T47D (cell line): Measurements from ENCODE around the gene RHBDL3.
"Not testable (repeated sequence)": the region's sequence is repeated elsewhere in the genome, so short reads cannot be mapped to it uniquely, and the experiment has no call there.

Source experiments
- DNase-seq, 2 experiments: peaks; one replicate each; pipeline versions ENCODE4 v3.0.0 to v3.0.0-alpha.2; 2011 to 2012; ENCODE audit warnings: low read depth in 1 of 2, low spot score in 1 of 2
- JUND ChIP-seq: IDR thresholded peaks from 2 replicates; pipeline ENCODE4 v1.6.1; 2012; ENCODE audit warnings: low read depth
- in situ Hi-C: cut with HindIII; loops from 2 replicates; pipeline ENCODE4 v1.10.0; 2016; ENCODE audit warnings: low sequenced_read_pairs, low pct_unique_long_range_greater_than_20kb

The RHBDL3 gene

GRCh38 chr17:32350666-32351418, 85.2 kb downstream of the RHBDL3 start:
- TF ChIP-seq JUND: no peak
- in situ Hi-C loops: no loop called here
- peak in 1 of 2 experiments; percentile 62 for DNase-seq

GRCh38 chr17:32352734-32353133, 87.1 kb downstream of the RHBDL3 start:
- in situ Hi-C loops, DNase-seq: not testable (repeated sequence)

GRCh38 chr17:32355649-32356377, 90.2 kb downstream of the RHBDL3 start:
- TF ChIP-seq JUND: no peak
- no peak for DNase-seq
- in situ Hi-C loops: no loop called here

GRCh38 chr17:32356378-32356743, 90.7 kb downstream of the RHBDL3 start:
- DNase-seq: no peak
- no peak for TF ChIP-seq JUND
- in situ Hi-C loops: no loop called here

GRCh38 chr17:32356750-32357149, 91.1 kb downstream of the RHBDL3 start:
- TF ChIP-seq JUND: no peak
- in situ Hi-C loops: no loop called here
- no peak for DNase-seq

GRCh38 chr17:32357615-32358014, 92.0 kb downstream of the RHBDL3 start:
- TF ChIP-seq JUND: no peak
- in situ Hi-C loops: no loop called here
- no peak for DNase-seq

GRCh38 chr17:32361270-32361669, 95.6 kb downstream of the RHBDL3 start:
- no peak for TF ChIP-seq JUND
- DNase-seq: no peak
- in situ Hi-C loops: no loop called here

GRCh38 chr17:32370426-32370825, 104.8 kb downstream of the RHBDL3 start:
- no peak for TF ChIP-seq JUND

More at GRCh38 chr17:32370426-32370825, 104.8 kb downstream of the RHBDL3 start:
- in situ Hi-C loops: no loop called here
- no peak for DNase-seq
